Activated CD8-positive, alpha-beta T cell treated with anti-CD3 and anti-CD28 coated beads for 36 hours (primary cell): ENCODE measurements around the gene ZFYVE9. TPM values are rescaled to one million over a fixed set of nuclear protein-coding genes. Genes with fewer than 3 reads are reported as not detected.

Experiments
- ATAC-seq: fragments of 200-7000 bp; cut with Tn5 transposase; one replicate; pipeline ENCODE4 v1.10.0; 2021; ENCODE audit warnings: mild to moderate bottlenecking, moderate library complexity
- CTCF ChIA-PET: fragments of 350-600 bp; sonication (Branson Sonifier 250); formaldehyde crosslinking; loops from one replicate; lab custom pipeline; 2021; ENCODE audit warnings: antibody characterized with exemption; lab: Charles Lee
- POLR2A ChIA-PET: fragments of 350-600 bp; sonication (Branson Sonifier 250); formaldehyde crosslinking; loops from one replicate; lab custom pipeline; 2021; ENCODE audit warnings: antibody characterized with exemption; lab: Charles Lee
- DNase-seq: peaks from one replicate; pipeline ENCODE4 v3.0.0-alpha.2; 2020
- H3K27ac Mint-ChIP-seq: one replicate; pipeline ENCODE4 v1.8.0; 2021; ENCODE audit warnings: mild to moderate bottlenecking, mixed read lengths
- H3K27me3 Mint-ChIP-seq: one replicate; pipeline ENCODE4 v1.8.0; 2021; ENCODE audit warnings: mixed read lengths
- H3K36me3 Mint-ChIP-seq: one replicate; pipeline ENCODE4 v1.8.0; 2021; ENCODE audit warnings: low read depth, mixed read lengths
- H3K4me1 Mint-ChIP-seq: one replicate; pipeline ENCODE4 v1.8.0; 2021; ENCODE audit warnings: low read depth, mixed read lengths
- H3K4me3 Mint-ChIP-seq: one replicate; pipeline ENCODE4 v1.8.0; 2021; ENCODE audit warnings: mild to moderate bottlenecking, moderate library complexity, mixed read lengths
- H3K9me3 Mint-ChIP-seq: one replicate; pipeline ENCODE4 v1.8.0; 2021; ENCODE audit warnings: mixed read lengths
- intact Hi-C: fragments of 100-400 bp; cut with micrococcal nuclease; formaldehyde crosslinking; loops from one replicate; pipeline ENCODE4 v1.10.0; 2022
- total RNA-seq, 2 experiments: library from RNA; stranded (reverse); gene quantifications; one replicate each; pipeline ENCODE4 v1.2.3, GENCODE V29; 2021
- TF ChIP-seq, protein P1 (sequence below): fragments of 200-600 bp; IDR thresholded peaks from one replicate; pipeline ENCODE4 v1.8.0; 2022; ENCODE audit warnings: antibody characterized with exemption, mild to moderate bottlenecking

ZFYVE9 gene
- total RNA-seq, 2 experiments from 2014 or later, result 5.0 to 5.6 TPM

DNA sequence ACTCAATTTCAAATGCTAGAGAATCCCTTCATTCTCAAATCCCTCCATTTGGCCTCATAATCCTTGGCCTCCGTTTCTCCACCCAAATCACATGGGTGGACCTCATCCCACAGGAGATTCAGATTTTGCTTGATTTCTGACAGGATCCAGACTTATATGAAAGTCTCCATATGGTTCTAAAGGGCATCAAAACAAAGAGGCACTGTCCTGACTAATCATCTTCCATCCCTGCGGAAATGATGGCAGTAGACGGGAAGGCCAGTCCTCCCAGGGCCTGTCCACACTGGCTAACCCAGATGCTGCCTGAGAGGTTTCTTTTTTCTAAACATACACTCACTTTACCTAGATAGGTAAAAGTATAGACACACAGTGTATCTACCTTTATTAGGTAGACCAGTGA lies 243.5 kb downstream of the ZFYVE9 start:
- ChIA-PET CTCF (no interaction called here), POLR2A (no interaction called here)
- H3K27me3 Mint-ChIP-seq, result no peaks in the 10 kb centered on the region
- no peaks in the 10 kb centered on the region for H3K9me3 Mint-ChIP-seq
- no peak overlapping the region for H3K27ac Mint-ChIP-seq
- no peak for ATAC-seq
- TF ChIP-seq, protein P1, sequence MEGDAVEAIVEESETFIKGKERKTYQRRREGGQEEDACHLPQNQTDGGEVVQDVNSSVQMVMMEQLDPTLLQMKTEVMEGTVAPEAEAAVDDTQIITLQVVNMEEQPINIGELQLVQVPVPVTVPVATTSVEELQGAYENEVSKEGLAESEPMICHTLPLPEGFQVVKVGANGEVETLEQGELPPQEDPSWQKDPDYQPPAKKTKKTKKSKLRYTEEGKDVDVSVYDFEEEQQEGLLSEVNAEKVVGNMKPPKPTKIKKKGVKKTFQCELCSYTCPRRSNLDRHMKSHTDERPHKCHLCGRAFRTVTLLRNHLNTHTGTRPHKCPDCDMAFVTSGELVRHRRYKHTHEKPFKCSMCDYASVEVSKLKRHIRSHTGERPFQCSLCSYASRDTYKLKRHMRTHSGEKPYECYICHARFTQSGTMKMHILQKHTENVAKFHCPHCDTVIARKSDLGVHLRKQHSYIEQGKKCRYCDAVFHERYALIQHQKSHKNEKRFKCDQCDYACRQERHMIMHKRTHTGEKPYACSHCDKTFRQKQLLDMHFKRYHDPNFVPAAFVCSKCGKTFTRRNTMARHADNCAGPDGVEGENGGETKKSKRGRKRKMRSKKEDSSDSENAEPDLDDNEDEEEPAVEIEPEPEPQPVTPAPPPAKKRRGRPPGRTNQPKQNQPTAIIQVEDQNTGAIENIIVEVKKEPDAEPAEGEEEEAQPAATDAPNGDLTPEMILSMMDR, result no peak
- no peak overlapping the region for H3K4me3 Mint-ChIP-seq
- intact Hi-C loops, result no loop called here
- no peaks in the 10 kb centered on the region for H3K4me1 Mint-ChIP-seq
- H3K36me3 Mint-ChIP-seq, result peaks cover 78% of the 10 kb centered on the region
- no peak for DNase-seq

DNA sequence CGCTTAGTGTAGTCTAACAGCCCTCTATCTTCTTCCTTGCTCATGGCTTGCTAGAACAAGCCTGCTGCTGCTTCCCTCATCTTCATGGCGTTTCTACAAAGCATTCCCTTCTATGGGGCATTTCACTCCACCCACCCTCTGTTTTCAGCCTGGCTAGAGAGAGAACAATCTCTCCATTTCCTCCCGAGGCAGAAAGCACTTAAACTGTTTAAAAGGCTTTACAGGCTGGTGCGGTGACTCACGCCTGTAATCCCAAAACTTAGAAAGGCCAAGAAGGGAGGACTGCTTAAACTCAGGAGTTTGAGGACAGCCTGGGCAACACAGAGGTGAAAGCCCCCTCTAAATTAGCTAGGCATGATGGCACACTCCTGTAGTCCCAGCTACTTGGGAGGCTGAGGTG lies 244.6 kb downstream of the ZFYVE9 start:
- Mint-ChIP-seq H3K36me3 (peaks cover 74% of the 10 kb centered on the region), H3K27ac (no peak overlapping the region), H3K4me3 (no peak overlapping the region), H3K4me1 (no peaks in the 10 kb centered on the region), H3K9me3 (no peaks in the 10 kb centered on the region), H3K27me3 (no peaks in the 10 kb centered on the region)
- TF ChIP-seq, protein P1, result no peak
- intact Hi-C loops, result no loop called here
- DNase-seq (no peak), ATAC-seq (no peak)
- ChIA-PET POLR2A (interaction anchor here (0.6 kb wide), 1 partner anchor 11 kb away, joined by 3 read pairs; no protein-coding TSS in a partner anchor), CTCF (no interaction called here)

DNA sequence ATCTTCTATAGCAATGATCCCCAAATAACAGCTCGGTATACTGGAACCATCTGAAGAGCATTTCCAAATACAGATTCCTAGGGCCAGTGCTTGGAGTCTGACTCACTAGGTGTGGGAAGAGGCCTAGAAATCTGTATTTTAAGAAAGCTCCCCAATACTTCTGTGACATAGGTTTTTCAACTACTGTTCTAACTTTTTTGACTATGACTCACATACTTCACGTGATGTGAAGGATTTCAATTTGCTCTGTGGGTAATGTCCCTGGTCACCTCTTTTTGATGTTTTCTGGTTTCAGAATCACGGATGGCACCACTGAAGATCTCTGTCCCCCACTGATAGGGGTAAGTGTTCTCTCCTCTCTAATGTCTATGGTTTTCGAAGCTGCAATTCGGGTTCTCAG lies 251.3 kb downstream of the ZFYVE9 start:
- ChIA-PET CTCF (interaction anchor here (1.0 kb wide), 1 partner anchor 12 kb away, joined by 3 read pairs; the partner anchor contains the start of genes ORC1 and PRPF38A), POLR2A (interaction anchor here (1.0 to 3.0 kb wide), 3 partner anchors 8 to 304 kb away, joined by 3 to 17 read pairs (median 4); partner anchors contain the start of genes ORC1 and PRPF38A)
- peaks cover 74% of the 10 kb centered on the region for H3K36me3 Mint-ChIP-seq
- no peak overlapping the region for H3K4me3 Mint-ChIP-seq
- H3K9me3 Mint-ChIP-seq, result no peaks in the 10 kb centered on the region
- ATAC-seq, result no peak
- H3K4me1 Mint-ChIP-seq, result no peaks in the 10 kb centered on the region
- no peaks in the 10 kb centered on the region for H3K27me3 Mint-ChIP-seq
- DNase-seq, result no peak
- intact Hi-C loops, result no loop called here
- TF ChIP-seq, protein P1, result no peak
- H3K27ac Mint-ChIP-seq, result no peak overlapping the region

Other genes with a start within 250 kb of the ZFYVE9 start
- gene RAB3B, start 151.4 kb upstream of the ZFYVE9 start, total RNA-seq, result under 1 TPM; 0.11 to 0.13 TPM
- gene KTI12, start 108.3 kb upstream of the ZFYVE9 start, total RNA-seq, result 10 to 100 TPM; 13.4 to 14.0 TPM
- 10 to 100 TPM; 24.3 to 34.7 TPM for gene TXNDC12, start 86.9 kb upstream of the ZFYVE9 start, total RNA-seq
- gene BTF3L4, start 85.8 kb upstream of the ZFYVE9 start, total RNA-seq, result 10 to 100 TPM; 30.0 to 33.1 TPM
- gene CC2D1B, start 224.1 kb downstream of the ZFYVE9 start, total RNA-seq, result 10 to 100 TPM; 17.1 to 19.4 TPM